Smooth muscle cell (in vitro differentiated cells): ENCODE data around the gene ADAMTSL5. TPM values are rescaled to one million over a fixed set of nuclear protein-coding genes. Genes with fewer than 3 reads are reported as not detected.

Experiments used
- DNase-seq: peaks from one replicate; lab custom pipeline; 2025; ENCODE audit not compliant: unreplicated experiment; lab: John Stamatoyannopoulos, UW
- H2AFZ ChIP-seq: fragments of 200-600 bp; sonication (generic); 2 replicates; pipeline ENCODE4 v1.6.0; 2016; ENCODE audit warnings: antibody characterized with exemption, low read depth, mild to moderate bottlenecking
- H3F3A ChIP-seq: fragments of 200-600 bp; sonication (generic); 2 replicates; pipeline ENCODE4 v1.6.0; 2017; ENCODE audit warnings: antibody characterized with exemption, low read depth
- H3K27ac ChIP-seq: fragments of 200-600 bp; sonication (generic); 2 replicates; pipeline ENCODE4 v1.5.1; 2016; ENCODE audit warnings: low read depth, mild to moderate bottlenecking
- H3K27me3 ChIP-seq: fragments of 200-600 bp; sonication (generic); 2 replicates; pipeline ENCODE4 v1.6.1; 2016; ENCODE audit warnings: low read depth, mild to moderate bottlenecking
- H3K36me3 ChIP-seq: fragments of 200-600 bp; sonication (generic); 2 replicates; pipeline ENCODE4 v1.5.1; 2016; ENCODE audit warnings: low read depth
- H3K4me1 ChIP-seq: fragments of 200-600 bp; sonication (generic); 2 replicates; pipeline ENCODE4 v1.5.1; 2016; ENCODE audit warnings: low read depth
- H3K4me2 ChIP-seq: fragments of 200-600 bp; sonication (generic); 2 replicates; pipeline ENCODE4 v1.6.0; 2016; ENCODE audit warnings: mild to moderate bottlenecking
- H3K4me3 ChIP-seq: fragments of 200-600 bp; sonication (generic); 2 replicates; pipeline ENCODE4 v1.5.1; 2016; ENCODE audit warnings: mild to moderate bottlenecking
- H3K79me2 ChIP-seq: fragments of 200-600 bp; sonication (generic); 2 replicates; pipeline ENCODE4 v1.6.0; 2016; ENCODE audit warnings: low read depth, mild to moderate bottlenecking
- H3K9ac ChIP-seq: fragments of 200-600 bp; sonication (generic); 2 replicates; pipeline ENCODE4 v1.6.0; 2016; ENCODE audit warnings: low read depth
- H3K9me3 ChIP-seq: fragments of 200-600 bp; sonication (generic); replicated peaks from 2 replicates; pipeline ENCODE4 v1.5.1; 2016; ENCODE audit warnings: low read depth
- H4K20me1 ChIP-seq: fragments of 200-600 bp; sonication (generic); 2 replicates; pipeline ENCODE4 v1.6.0; 2016; ENCODE audit warnings: low read depth
- CTCF ChIP-seq: fragments of 200-600 bp; sonication (generic); IDR thresholded peaks from 2 replicates; pipeline ENCODE4 v1.5.1; 2017; ENCODE audit warnings: borderline replicate concordance, mild to moderate bottlenecking, antibody characterized with exemption; ENCODE audit not compliant: insufficient read depth, poor library complexity, severe bottlenecking
- WGBS: methylation state at CpG from one replicate; pipeline ENCODE4 v1.1.7; 2016; ENCODE audit warnings: low lambda C conversion rate; 5-methylcytosine and 5-hydroxymethylcytosine counted together
- polyA plus RNA-seq: library from polyadenylated mRNA; unstranded; fragments of >200 nt; fragmentation: Nextera tagmentation; extraction: Ambion mirVana; gene quantifications from 2 replicates; pipeline ENCODE4 v1.2.1, GENCODE V29; 2016
- total RNA-seq: library from RNA; depleted of rRNA; stranded (reverse); fragments of >200 nt; gene quantifications from 2 replicates; pipeline ENCODE4 v1.2.3, GENCODE V29; 2014

ADAMTSL5 gene
- total and polyA plus RNA-seq, 2 experiments from 2014 or later: 16.4 to 24.3 TPM

- DNase-seq: no peak
- no peak for TF ChIP-seq CTCF
- no peaks in the 10 kb centered on the region for H3F3A ChIP-seq
- no peaks in the 10 kb centered on the region for H3K4me1 ChIP-seq
- no peaks in the 10 kb centered on the region for H3K36me3 ChIP-seq
- peaks cover 64% of the 10 kb centered on the region for H3K79me2 ChIP-seq
- H2AFZ ChIP-seq: no peak overlapping the region
- H3K4me2 ChIP-seq: no peak overlapping the region
- no peak overlapping the region for H3K4me3 ChIP-seq
- H3K27me3 ChIP-seq: no peaks in the 10 kb centered on the region
- peaks cover 94% of the 10 kb centered on the region for H4K20me1 ChIP-seq
- H3K27ac ChIP-seq: no peak overlapping the region
- no peaks in the 10 kb centered on the region for H3K9me3 ChIP-seq
- 93% methylated on average over 12 of the region's 12 CpGs for WGBS
- no peak overlapping the region for H3K9ac ChIP-seq
These were observed 45.7 kb upstream of the ADAMTSL5 start for GRCh38 chr19:1558552-1558951.

DNA sequence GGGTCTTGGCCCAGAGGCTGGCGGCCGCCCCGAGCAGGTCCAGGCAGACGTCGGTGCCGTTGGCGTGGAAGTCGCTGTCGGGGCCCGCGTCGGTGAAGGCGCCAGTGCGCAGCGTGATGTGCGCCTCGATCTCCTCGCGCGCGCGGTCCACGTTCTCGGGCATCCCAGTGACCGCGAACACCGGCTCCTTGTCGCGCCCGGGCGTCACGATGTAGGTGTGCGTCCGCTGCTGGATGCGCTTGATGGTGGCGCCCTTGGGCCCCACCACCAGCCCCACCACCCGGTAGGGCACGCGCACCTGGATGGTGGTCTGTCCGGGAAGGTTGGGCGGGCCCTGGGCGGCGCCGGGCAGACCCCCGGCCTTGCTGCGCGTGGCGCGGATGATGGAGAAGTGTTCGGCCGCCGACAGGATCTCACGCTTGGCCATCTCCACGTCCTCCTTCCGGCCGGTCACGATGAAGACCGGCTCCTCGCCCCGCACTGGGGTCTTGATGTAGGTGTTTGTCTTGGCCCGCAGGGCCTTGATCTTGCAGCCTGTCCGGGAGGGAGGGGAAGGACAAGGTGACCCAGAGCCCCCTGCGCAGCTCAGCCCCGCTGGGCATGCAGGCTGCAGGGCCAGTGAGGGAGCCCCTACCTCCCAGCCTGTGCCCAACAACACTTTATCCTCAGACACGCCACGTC is 43.7 kb upstream of the ADAMTSL5 start:
- Histone ChIP-seq H3K27me3 (no peaks in the 10 kb centered on the region), H4K20me1 (peaks cover 89% of the 10 kb centered on the region), H3K79me2 (peaks cover 43% of the 10 kb centered on the region), H3K9ac (no peak overlapping the region), H3F3A (no peaks in the 10 kb centered on the region), H3K4me2 (no peak overlapping the region), H3K4me1 (no peaks in the 10 kb centered on the region), H3K27ac (no peak overlapping the region), H3K4me3 (no peak overlapping the region), H2AFZ (no peak overlapping the region), H3K9me3 (no peaks in the 10 kb centered on the region), H3K36me3 (no peaks in the 10 kb centered on the region)
- WGBS: 97% methylated on average over 48 of the region's 66 CpGs
- no peak for DNase-seq
- TF ChIP-seq CTCF: no peak

- no peak overlapping the region for H3K4me3 ChIP-seq
- H3F3A ChIP-seq: no peaks in the 10 kb centered on the region
- no peak overlapping the region for H3K4me2 ChIP-seq
- no peak for DNase-seq
- no peaks in the 10 kb centered on the region for H3K27me3 ChIP-seq
- no peak for TF ChIP-seq CTCF
- no peaks in the 10 kb centered on the region for H3K4me1 ChIP-seq
- H3K36me3 ChIP-seq: no peaks in the 10 kb centered on the region
- H3K9me3 ChIP-seq: no peaks in the 10 kb centered on the region
- H3K79me2 ChIP-seq: peaks cover 36% of the 10 kb centered on the region
- H2AFZ ChIP-seq: no peak overlapping the region
- no peak overlapping the region for H3K9ac ChIP-seq
- H4K20me1 ChIP-seq: peaks cover 81% of the 10 kb centered on the region
- WGBS: 98% methylated on average over 70 of the region's 121 CpGs
- H3K27ac ChIP-seq: no peak overlapping the region
These were observed 42.9 kb upstream of the ADAMTSL5 start for GRCh38 chr19:1555487-1556389.
